ENCODE data around the gene ATP9B.
A peak's percentile ranks its signal among the peaks of the same experiment; 100 is the strongest.

The ATP9B gene

DNA sequence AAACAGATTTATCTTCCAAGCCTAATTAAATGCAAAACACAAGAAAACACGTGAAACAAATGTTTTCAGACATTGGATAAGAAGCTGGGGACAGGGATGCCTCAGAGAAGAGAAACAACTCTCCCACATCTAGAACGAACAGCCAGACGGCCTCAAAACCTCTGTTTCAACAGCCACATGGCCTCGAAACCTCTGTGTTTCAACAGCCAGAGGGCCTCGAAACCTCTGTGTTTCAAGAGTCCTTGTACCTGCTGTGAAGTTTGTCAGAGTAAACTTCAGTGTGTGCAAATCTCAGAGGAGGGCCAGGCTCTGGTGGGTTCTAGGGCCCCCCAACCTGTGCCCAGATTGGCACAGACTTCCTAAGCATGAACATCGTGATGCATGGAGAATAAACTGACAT lies 283.2 kb downstream of the ATP9B start:
- no peak overlapping the region for H3K4me3 ChIP-seq (ENCODE audit: control insufficient read depth, low read depth, low read length)
- no peak for DNase-seq (ENCODE audit: low read depth)
- TF ChIP-seq, protein P1, sequence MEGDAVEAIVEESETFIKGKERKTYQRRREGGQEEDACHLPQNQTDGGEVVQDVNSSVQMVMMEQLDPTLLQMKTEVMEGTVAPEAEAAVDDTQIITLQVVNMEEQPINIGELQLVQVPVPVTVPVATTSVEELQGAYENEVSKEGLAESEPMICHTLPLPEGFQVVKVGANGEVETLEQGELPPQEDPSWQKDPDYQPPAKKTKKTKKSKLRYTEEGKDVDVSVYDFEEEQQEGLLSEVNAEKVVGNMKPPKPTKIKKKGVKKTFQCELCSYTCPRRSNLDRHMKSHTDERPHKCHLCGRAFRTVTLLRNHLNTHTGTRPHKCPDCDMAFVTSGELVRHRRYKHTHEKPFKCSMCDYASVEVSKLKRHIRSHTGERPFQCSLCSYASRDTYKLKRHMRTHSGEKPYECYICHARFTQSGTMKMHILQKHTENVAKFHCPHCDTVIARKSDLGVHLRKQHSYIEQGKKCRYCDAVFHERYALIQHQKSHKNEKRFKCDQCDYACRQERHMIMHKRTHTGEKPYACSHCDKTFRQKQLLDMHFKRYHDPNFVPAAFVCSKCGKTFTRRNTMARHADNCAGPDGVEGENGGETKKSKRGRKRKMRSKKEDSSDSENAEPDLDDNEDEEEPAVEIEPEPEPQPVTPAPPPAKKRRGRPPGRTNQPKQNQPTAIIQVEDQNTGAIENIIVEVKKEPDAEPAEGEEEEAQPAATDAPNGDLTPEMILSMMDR (conservative IDR thresholded peaks at IDR 0.05; ENCODE audit: control insufficient read depth, insufficient read depth, low read depth, low read length), result no peak

DNA sequence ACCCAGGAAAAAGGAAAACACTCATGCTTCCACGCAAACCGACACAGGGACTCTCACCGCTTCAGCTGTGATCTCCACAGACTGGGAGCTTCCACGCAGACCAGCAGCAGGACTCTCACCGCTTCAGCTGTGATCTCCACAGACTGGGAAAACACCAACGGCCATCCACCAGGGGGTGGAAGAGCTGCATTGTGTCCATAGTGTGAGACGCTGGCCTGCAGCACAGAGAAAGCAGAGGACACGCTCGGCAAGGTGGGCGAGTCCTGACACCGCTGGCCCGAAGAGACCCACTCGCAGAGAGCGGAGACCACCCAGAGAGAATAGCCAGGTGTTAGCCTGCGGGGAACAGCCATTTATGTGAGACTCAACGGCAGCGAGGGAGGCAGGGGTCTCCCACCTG lies 284.1 kb downstream of the ATP9B start:
- TF ChIP-seq, protein P1 (conservative IDR thresholded peaks at IDR 0.05; ENCODE audit: control insufficient read depth, insufficient read depth, low read depth, low read length), result no peak
- DNase-seq (ENCODE audit: low read depth), result no peak
- H3K4me3 ChIP-seq (ENCODE audit: control insufficient read depth, low read depth, low read length), result no peak overlapping the region

DNA sequence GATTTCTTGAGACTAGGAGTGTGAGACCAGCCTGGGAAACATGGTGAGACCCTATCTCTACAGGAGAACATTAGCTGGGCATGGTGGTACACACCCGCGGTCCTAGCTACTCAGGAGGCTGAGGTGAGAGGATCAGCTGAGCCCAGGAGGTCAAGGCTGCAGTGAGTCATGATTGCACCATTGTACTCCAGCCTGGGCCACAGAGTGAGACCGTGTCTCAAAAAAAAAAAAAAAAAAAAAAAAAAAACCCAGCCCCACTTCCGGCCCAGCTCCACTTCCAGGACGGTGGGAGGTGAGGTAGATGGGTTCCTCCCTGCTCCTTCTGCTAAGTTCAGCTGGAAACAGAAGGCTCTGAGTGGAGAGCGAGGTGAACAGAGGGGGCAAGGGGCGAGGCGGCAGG lies 285.2 kb downstream of the ATP9B start:
- H3K4me3 ChIP-seq (ENCODE audit: control insufficient read depth, low read depth, low read length), result no peak overlapping the region
- peak; percentile 26 for DNase-seq (ENCODE audit: low read depth)
- TF ChIP-seq, protein P1 (conservative IDR thresholded peaks at IDR 0.05; ENCODE audit: control insufficient read depth, insufficient read depth, low read depth, low read length), result no peak

DNA sequence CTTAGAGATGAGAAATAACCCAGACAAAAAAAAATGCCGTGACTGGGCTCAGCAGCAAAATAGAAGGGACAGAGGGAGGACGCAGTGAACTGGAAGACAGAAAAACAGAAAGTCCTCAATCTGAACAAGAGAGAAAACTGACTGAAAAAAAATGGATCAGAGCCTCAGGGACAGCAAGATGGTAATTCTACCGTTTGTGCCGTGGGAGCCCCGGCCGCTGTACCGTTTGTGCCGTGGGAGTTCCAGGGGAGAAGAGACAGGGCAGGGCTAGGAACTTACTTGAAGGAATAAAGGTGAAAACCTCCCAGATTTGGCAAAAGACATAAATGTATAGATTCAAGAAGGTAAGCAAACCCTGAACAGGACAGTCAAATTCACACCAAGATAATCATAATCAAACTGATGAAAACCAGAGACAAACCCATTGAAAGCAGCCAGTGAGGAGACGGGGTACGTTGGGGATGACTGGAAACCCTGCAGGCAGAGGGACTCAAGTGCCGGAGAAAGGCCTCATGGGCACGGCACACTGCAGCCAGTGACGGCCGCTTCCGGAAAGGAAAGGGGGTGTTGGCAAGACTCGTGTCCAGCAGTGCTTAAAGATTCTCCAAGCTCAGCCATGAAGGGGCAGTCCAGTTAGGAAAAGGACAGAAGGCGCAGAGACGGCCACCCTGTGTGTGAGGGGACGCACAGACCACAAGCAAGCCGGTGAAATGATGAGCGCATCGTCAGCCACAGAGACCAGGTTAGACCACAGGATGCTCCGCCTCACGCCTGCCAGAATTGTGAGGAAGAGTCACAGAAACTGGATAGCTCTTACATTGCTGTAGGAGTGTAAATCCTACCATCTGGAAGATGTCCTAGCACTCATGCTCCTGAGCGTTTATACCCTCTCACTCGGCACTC lies 286.5 kb downstream of the ATP9B start:
- TF ChIP-seq, protein P1 (conservative IDR thresholded peaks at IDR 0.05; ENCODE audit: control insufficient read depth, insufficient read depth, low read depth, low read length), result no peak
- no peak for DNase-seq (ENCODE audit: low read depth)
- H3K4me3 ChIP-seq (ENCODE audit: control insufficient read depth, low read depth, low read length), result no peak overlapping the region

DNA sequence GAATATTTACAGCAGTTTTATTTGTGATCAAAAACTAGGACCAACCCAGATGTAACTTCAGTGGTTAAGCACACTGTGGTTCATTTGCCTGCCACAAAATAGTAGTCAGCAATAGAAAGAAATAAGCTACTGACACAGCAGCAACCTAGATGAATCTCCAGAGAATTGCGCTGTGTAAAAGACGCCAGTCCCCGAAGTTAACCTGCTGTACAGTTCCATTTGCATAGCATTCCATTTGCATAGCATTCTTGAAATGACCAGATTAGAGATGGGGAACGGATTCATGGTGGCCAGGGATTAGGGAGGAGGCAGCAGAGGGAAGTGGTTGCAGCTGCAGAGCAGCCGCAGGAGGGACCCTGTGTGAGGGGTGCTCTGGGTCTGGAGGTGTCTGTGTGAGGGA lies 287.2 kb downstream of the ATP9B start:
- TF ChIP-seq, protein P1 (conservative IDR thresholded peaks at IDR 0.05; ENCODE audit: control insufficient read depth, insufficient read depth, low read depth, low read length), result no peak
- H3K4me3 ChIP-seq (ENCODE audit: control insufficient read depth, low read depth, low read length), result no peak overlapping the region

DNA sequence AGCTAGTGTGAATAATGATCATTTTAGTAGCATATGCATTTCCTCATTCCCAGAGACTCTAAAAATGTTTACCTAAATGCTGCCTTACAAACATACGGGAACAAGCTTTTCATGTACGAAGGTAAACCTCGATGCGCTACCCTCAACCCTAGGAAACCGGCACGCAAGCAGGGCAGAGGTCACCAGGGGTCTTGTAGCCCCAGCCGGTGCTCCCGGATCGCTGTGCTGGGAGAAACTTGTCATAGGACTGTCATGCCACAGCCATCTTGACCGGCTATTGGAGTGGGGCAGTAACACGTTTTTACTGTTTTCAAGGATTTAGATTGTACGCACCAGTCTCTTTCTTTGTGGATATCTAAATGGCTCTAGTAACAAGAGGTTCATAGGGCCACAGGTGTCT lies 291.7 kb downstream of the ATP9B start:
- DNase-seq (ENCODE audit: low read depth), result no peak
- no peak overlapping the region for H3K4me3 ChIP-seq (ENCODE audit: control insufficient read depth, low read depth, low read length)
- TF ChIP-seq, protein P1 (conservative IDR thresholded peaks at IDR 0.05; ENCODE audit: control insufficient read depth, insufficient read depth, low read depth, low read length), result no peak

More for the DNA sequence above, 287.2 kb downstream of the ATP9B start:
- no peak for DNase-seq (ENCODE audit: low read depth)
